Activated CD4-positive, alpha-beta T cell treated with anti-CD3 and anti-CD28 coated beads for 24 hours (primary cell): ENCODE measurements around the gene ALOX15B.
A peak's percentile ranks its signal among the peaks of the same experiment; 100 is the strongest.
"Not testable (repeated sequence)": the region's sequence is repeated elsewhere in the genome, so short reads cannot be mapped to it uniquely, and the experiment has no call there.

Experiments used
- DNase-seq, 2 donors: peaks; one replicate each; pipeline ENCODE4 v3.0.0-alpha.2; 2020; ENCODE audit warnings: low read depth in 2 of 2

ALOX15B gene

GRCh38 chr17:8041249-8041928 lies 2.5 kb downstream of the ALOX15B start:
- DNase-seq = peak; percentile 23

GRCh38 chr17:8041979-8042378 lies 3.1 kb downstream of the ALOX15B start:
- DNase-seq = no peak

- DNase-seq = no peak
These were observed 6.3 kb downstream of the ALOX15B start for GRCh38 chr17:8044819-8045810.

GRCh38 chr17:8046306-8046928 lies 7.6 kb downstream of the ALOX15B start:
- no peak for DNase-seq

GRCh38 chr17:8046929-8047768 lies 8.3 kb downstream of the ALOX15B start:
- DNase-seq = no peak

GRCh38 chr17:8047769-8048110 lies 8.9 kb downstream of the ALOX15B start:
- DNase-seq = no peak

DNA sequence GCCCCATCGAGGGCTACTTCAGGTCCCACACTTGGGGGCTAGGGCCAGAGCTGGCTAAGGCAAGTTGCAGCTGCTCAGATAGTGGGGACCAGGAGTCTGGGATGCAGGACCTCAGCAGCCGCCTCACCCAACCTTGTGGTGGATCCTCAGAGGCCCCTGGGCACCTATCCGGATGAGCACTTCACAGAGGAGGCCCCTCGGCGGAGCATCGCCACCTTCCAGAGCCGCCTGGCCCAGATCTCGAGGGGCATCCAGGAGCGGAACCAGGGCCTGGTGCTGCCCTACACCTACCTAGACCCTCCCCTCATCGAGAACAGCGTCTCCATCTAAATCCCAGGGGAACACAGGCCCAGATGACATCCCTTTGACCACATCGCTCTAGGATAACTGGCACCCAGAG lies 9.4 kb downstream of the ALOX15B start:
- no peak for DNase-seq

DNA sequence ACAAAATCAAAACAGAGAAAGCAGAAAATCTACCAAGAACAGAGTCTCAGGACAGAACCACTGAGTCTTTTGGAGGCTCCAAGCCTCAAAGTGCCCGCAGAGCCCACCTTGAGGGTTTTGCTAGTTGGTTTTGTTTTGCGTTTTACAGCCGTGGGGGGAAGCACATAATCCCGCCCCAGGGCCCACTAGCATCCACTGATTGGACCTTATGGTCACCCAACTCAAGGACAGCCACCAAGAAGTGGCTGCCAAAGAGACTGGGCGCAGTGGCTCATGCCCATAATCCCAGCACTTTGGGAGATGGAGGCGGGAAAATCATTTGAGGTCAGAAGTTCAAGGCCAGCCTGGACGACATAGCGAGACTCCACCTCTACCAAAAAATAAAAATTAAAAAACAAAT lies 9.9 kb downstream of the ALOX15B start:
- no peak for DNase-seq

GRCh38 chr17:8051831-8052230 lies 13.0 kb downstream of the ALOX15B start:
- DNase-seq = no peak

DNA sequence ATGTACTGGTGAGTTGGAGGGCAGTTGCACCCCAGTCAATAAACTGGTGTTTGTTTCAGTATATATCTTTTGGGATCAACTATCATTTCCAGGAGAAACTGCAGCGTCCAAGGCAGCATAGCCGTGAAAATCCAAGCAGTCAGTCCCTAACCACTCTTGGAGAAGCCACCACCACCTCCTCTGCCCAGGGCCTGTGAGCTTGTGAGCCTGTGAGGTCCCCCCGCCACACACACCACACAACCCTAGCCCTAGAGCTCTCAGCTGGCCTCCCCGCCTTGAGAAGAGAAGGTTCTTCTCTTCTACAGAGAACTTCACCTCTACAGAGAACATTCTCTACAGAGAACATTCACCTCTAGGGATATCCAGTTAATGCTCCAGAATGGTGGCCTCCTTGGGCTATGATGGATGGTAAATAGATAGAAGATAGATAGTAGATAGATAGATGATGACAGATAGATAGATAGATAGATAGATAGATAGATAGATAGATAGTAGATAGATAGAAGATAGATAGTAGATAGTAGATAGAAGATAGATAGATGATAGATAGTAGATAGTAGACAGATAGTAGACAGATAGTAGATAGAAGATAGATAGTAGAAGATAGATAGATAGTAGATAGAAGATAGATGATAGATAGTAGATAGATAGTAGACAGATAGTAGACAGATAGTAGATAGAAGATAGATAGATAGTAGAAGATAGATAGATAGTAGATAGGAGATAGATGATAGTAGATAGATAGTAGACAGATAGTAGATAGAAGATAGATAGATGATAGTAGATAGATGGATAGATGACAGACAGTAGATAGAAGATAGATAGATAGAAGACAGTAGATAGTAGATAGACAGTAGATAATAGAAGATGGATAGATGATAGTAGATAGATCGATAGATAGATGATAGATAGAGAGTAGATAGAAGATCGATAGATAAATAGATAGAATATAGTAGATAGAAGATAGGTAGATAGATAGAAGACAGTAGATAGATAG lies 13.7 kb downstream of the ALOX15B start:
- no peak for DNase-seq

- DNase-seq = no peak
These were observed 14.7 kb downstream of the ALOX15B start for GRCh38 chr17:8053600-8053999.

GRCh38 chr17:8055851-8056231 lies 17.0 kb downstream of the ALOX15B start:
- no peak for DNase-seq

- no peak for DNase-seq
These were observed 17.5 kb downstream of the ALOX15B start for GRCh38 chr17:8056232-8056975.

- no peak for DNase-seq
These were observed 18.2 kb downstream of the ALOX15B start for GRCh38 chr17:8056976-8057625.

DNA sequence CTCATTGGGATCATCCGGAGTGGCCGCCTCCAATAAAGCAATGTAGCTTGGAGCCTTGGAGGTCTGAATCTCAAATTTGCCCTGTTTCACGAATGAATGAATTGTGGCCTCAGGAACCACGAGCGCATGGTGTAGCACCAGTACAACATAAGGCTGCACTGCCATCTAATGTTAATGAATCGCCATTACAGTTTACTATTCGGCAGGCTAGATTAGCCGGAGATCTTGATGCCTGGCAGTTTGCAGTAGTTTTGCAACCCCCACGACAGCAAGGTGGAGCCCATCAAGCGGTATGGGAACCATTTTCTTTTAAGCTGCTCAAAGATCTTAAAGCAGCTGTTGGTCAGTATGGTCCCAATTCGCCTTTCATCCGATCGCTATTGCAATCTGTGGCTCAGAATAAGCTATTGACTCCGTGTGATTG lies 18.8 kb downstream of the ALOX15B start:
- DNase-seq = peak in 1 of 2 donors; percentile 26

DNA sequence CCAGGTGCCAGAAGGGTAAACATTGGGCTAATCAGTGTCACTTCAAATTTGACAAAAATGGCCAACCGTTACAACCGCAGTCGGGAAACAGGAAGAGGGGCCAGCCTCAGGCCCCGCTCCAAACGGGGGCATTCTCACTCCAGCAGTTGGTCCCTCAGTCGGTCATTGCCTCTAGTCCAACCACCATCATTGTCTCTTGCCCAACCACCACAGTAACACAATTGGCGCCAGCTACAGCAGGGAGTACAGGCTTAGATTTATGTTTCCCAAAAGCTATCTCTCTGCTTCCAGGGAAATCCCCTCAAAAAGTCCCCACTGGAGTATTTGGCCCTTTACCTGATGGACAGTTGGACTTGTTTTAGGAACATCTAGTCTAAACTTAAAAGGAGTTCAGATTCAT lies 20.3 kb downstream of the ALOX15B start:
- DNase-seq = no peak

DNA sequence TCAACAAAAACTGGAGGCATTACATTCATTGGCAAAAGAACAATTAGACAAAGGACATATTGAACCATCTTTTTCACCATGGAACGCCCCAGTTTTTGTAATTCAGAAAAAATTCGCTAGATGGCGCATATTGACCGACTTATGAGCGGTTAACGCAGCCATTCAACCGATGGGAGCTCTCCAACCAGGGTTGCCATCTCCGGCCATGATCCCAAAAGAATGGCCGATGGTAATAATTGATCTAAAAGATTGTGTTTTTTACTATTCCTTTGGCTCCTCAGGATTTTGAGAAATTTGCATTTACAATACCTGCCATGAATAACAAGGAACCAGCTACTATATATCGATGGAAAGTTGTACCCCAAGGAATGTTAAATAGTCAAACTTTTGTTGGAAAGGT lies 21.4 kb downstream of the ALOX15B start:
- DNase-seq = peak in 1 of 2 donors; percentile 72

GRCh38 chr17:8061851-8062250 lies 23.0 kb downstream of the ALOX15B start:
- DNase-seq = not testable (repeated sequence)

DNA sequence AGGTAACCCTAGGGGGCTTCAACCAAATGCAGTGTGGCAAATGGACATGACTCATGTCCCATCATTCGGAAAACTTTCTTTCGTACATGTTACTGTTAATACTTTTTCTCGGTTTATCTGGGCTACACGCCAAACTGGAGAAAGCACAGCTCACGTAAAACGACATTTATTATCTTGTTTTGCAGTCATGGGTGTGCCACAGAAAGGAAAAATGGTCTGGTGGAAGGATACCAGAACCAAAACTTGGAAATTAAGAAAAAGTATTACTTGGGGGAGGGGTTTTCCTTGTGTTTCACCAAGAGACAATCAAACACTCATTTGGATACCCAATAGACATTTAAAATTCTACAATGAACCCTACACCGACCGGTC lies 23.6 kb downstream of the ALOX15B start:
- DNase-seq = no peak
